SK-N-SH (cell line): ENCODE data around the gene RHBDL1. TPM values are rescaled to one million over a fixed set of nuclear protein-coding genes. Genes with fewer than 3 reads are reported as not detected.

ENCODE experiments used
- CTCF ChIA-PET: fragments of 300-600, 350-600 bp; formaldehyde crosslinking; extraction: SDS; loops from one replicate; lab custom pipeline; 2021; lab: Yijun Ruan, JAX
- POLR2A ChIA-PET: fragments of 350-600 bp; sonication (Branson Sonifier 250); formaldehyde crosslinking; extraction: SDS; loops from one replicate; lab custom pipeline; 2020; ENCODE audit warnings: antibody characterized with exemption, inconsistent platforms; lab: Yijun Ruan, JAX
- DNase-seq: peaks from one replicate; pipeline ENCODE4 v3.0.0; 2012
- H2AFZ ChIP-seq: fragments of 200-600 bp; sonication (generic); 2 replicates; pipeline ENCODE4 v1.8.1; 2016; ENCODE audit warnings: antibody characterized with exemption, mild to moderate bottlenecking, low read depth
- H3F3A ChIP-seq: fragments of 200-600 bp; sonication (generic); replicated peaks from 2 replicates; pipeline ENCODE3; 2016; ENCODE audit warnings: antibody characterized with exemption, mild to moderate bottlenecking; ENCODE audit not compliant: insufficient read depth
- H3K27ac ChIP-seq, 2 experiments: fragments of 200-500 bp in 1 of 2; fragments of 200-600 bp in 1 of 2; sonication (Bioruptor generic) in 1 of 2; sonication (generic), shearing (Covaris generic) in 1 of 2; 2 replicates each; pipeline versions ENCODE4 v1.5.1 to v1.6.1; 2014 to 2016; ENCODE audit warnings: low read depth in 2 of 2, inconsistent platforms in 1 of 2, low read length in 1 of 2, mild to moderate bottlenecking in 1 of 2, mixed read lengths in 1 of 2
- H3K27me3 ChIP-seq: fragments of 200-600 bp; sonication (generic), shearing (Covaris generic); 2 replicates; pipeline ENCODE4 v1.6.1; 2016; ENCODE audit warnings: mixed run types; ENCODE audit not compliant: insufficient read depth
- H3K36me3 ChIP-seq, 2 experiments: fragments of 200-500 bp in 1 of 2; fragments of 200-600 bp in 1 of 2; sonication (Bioruptor generic) in 1 of 2; sonication (generic) in 1 of 2; replicated peaks in 1 of 2; 2 replicates each; pipeline versions ENCODE3 to v1.5.1; 2014 to 2016; ENCODE audit warnings: low read length in 1 of 2, mild to moderate bottlenecking in 1 of 2; ENCODE audit not compliant: insufficient read depth in 2 of 2, control insufficient read depth in 1 of 2
- H3K4me1 ChIP-seq, 2 experiments: fragments of 200-500 bp in 1 of 2; fragments of 200-600 bp in 1 of 2; sonication (Bioruptor generic) in 1 of 2; sonication (generic), shearing (Covaris generic) in 1 of 2; 2 replicates each; pipeline versions ENCODE4 v1.5.1 to v1.6.1; 2014 to 2016; ENCODE audit warnings: low read depth in 1 of 2, low read length in 1 of 2, mixed run types in 1 of 2; ENCODE audit not compliant: insufficient read depth in 2 of 2, control insufficient read depth in 1 of 2
- H3K4me2 ChIP-seq: fragments of 200-600 bp; sonication (generic), shearing (Covaris generic); 2 replicates; pipeline ENCODE4 v1.6.1; 2017; ENCODE audit warnings: mixed run types
- H3K4me3 ChIP-seq, 2 experiments: fragments of 200-500 bp in 1 of 2; fragments of 200-600 bp in 1 of 2; sonication (Bioruptor generic) in 1 of 2; sonication (generic), shearing (Covaris generic) in 1 of 2; 2 replicates each; pipeline versions ENCODE4 v1.5.1 to v1.8.1; 2014 to 2016; ENCODE audit warnings: low read depth in 2 of 2, inconsistent platforms in 1 of 2, low read length in 1 of 2, mild to moderate bottlenecking in 1 of 2, mixed read lengths in 1 of 2, moderate library complexity in 1 of 2
- H3K79me2 ChIP-seq: fragments of 200-600 bp; sonication (generic); 2 replicates; pipeline ENCODE4 v1.8.1; 2017; ENCODE audit warnings: mild to moderate bottlenecking; ENCODE audit not compliant: insufficient read depth
- H3K9ac ChIP-seq: fragments of 200-600 bp; sonication (generic); 2 replicates; pipeline ENCODE4 v1.6.1; 2017; ENCODE audit warnings: mixed run types
- H3K9me2 ChIP-seq: fragments of 200-600 bp; sonication (generic); 2 replicates; pipeline ENCODE4 v1.6.1; 2017; ENCODE audit warnings: mixed run types
- H3K9me3 ChIP-seq: fragments of 200-600 bp; sonication (generic); 2 replicates; pipeline ENCODE4 v1.6.1; 2017; ENCODE audit warnings: mixed run types, mild to moderate bottlenecking, moderate library complexity
- H4K20me1 ChIP-seq: fragments of 200-600 bp; sonication (generic); 2 replicates; pipeline ENCODE4 v1.6.1; 2017; ENCODE audit warnings: mild to moderate bottlenecking, mixed run types; ENCODE audit not compliant: insufficient read depth
- CTCF ChIP-seq: fragments of 200-600 bp; sonication (generic); IDR thresholded peaks from 2 replicates; pipeline ENCODE4 v1.6.1; 2017; ENCODE audit warnings: antibody characterized with exemption, mild to moderate bottlenecking, moderate library complexity
- MEF2A ChIP-seq: IDR thresholded peaks from 2 replicates; pipeline ENCODE4 v1.4.0; 2012; ENCODE audit warnings: low read depth, borderline replicate concordance
- MXI1 ChIP-seq: IDR thresholded peaks from 2 replicates; pipeline ENCODE4 v1.6.1; 2012; ENCODE audit warnings: mild to moderate bottlenecking, low read depth, low read length, improper control_type of control experiment
- RXRA ChIP-seq: IDR thresholded peaks from 2 replicates; pipeline ENCODE4 v1.4.0; 2012; ENCODE audit warnings: low read depth, mild to moderate bottlenecking, borderline replicate concordance
- SMC3 ChIP-seq: IDR thresholded peaks from 2 replicates; pipeline ENCODE4 v1.6.1; 2012; ENCODE audit warnings: low read depth, low read length, improper control_type of control experiment
- TAF1 ChIP-seq: IDR thresholded peaks from 2 replicates; pipeline ENCODE4 v1.6.1; 2012; ENCODE audit warnings: low read depth, mild to moderate bottlenecking, low read length, moderate library complexity, borderline replicate concordance
- TCF12 ChIP-seq: IDR thresholded peaks from 2 replicates; pipeline ENCODE4 v1.4.0; 2012
- USF1 ChIP-seq: IDR thresholded peaks from 2 replicates; pipeline ENCODE4 v1.4.0; 2012; ENCODE audit warnings: low read depth, borderline replicate concordance
- USF2 ChIP-seq: fragments of 150-350 bp; IDR thresholded peaks from 2 replicates; pipeline ENCODE4 v1.6.1; 2017; ENCODE audit warnings: antibody characterized with exemption, low read length, low read depth, borderline replicate concordance
- YY1 ChIP-seq: IDR thresholded peaks from 2 replicates; pipeline ENCODE4 v1.4.0; 2012; ENCODE audit warnings: low read depth, mild to moderate bottlenecking
- WGBS: methylation state at CpG from one replicate; pipeline ENCODE4 v1.1.6; 2017; ENCODE audit warnings: low lambda C conversion rate; 5-methylcytosine and 5-hydroxymethylcytosine counted together
- polyA plus RNA-seq, 3 experiments: library from polyadenylated mRNA; depleted of rRNA; stranded (reverse); fragments of >200 nt; gene quantifications; 2 replicates each; pipeline ENCODE4 v1.2.3, GENCODE V29; 2012

The RHBDL1 gene
- polyA plus RNA-seq, 1 of the 3 experiments (the other 2 are of a cell fraction): 4.1 TPM

- no peak; the same call in 1 of the 2 replicates for TF ChIP-seq TCF12
- TF ChIP-seq YY1: 0 out of 2 replicates have a peak, but pooled peaks have one; percentile 43
- TF ChIP-seq USF2: no peak
- TF ChIP-seq MEF2A: no peak
- peak; percentile 19; the same call in 1 of the 2 replicates for TF ChIP-seq TAF1
- no peak for TF ChIP-seq USF1
- TF ChIP-seq SMC3: peak; percentile 23
- peak; percentile 55 for TF ChIP-seq CTCF
Measured at GRCh38 chr16:660459-661183, 14.8 kb upstream of the RHBDL1 start (continued).

- TF ChIP-seq MXI1 (peak; percentile 13; the same call in 1 of the 2 replicates), RXRA (no peak)
- peaks cover 0 to 41% of the 10 kb centered on the region in 2 experiments for H3K36me3 ChIP-seq
- CTCF ChIA-PET: interaction anchor here (0.6 to 6.7 kb wide), 16 partner anchors 9 to 270 kb away, joined by 3 to 92 read pairs (median 4); partner anchors contain the start of genes JMJD8, METRN, RHBDL1 and STUB1
- H2AFZ ChIP-seq: no peak overlapping the region
- no peak overlapping the region for H3K4me2 ChIP-seq
- H3K9me2 ChIP-seq: no peaks in the 10 kb centered on the region
- H3K4me3 ChIP-seq: no peak overlapping the region; a peak in 1 of 4 replicates
- H3K4me1 ChIP-seq: peaks cover 3 to 35% of the 10 kb centered on the region in 2 experiments; a peak in 3 of 4 replicates
- H3F3A ChIP-seq: no peaks in the 10 kb centered on the region
- H3K9ac ChIP-seq: no peak overlapping the region
- H3K9me3 ChIP-seq: no peaks in the 10 kb centered on the region
- no peak for DNase-seq
- 60% methylated on average over 10 of the region's 35 CpGs for WGBS
- no peaks in the 10 kb centered on the region for H4K20me1 ChIP-seq
- POLR2A ChIA-PET: interaction anchor here (0.9 to 1.5 kb wide), 8 partner anchors 10 to 73 kb away, joined by 3 to 13 read pairs (median 4); partner anchors contain the start of genes ANTKMT, METRN, METTL26 and STUB1
- no peaks in the 10 kb centered on the region for H3K27me3 ChIP-seq
- peak overlapping the region; percentile 20 to 79; a peak in 2 of 4 replicates for H3K27ac ChIP-seq
- no peaks in the 10 kb centered on the region for H3K79me2 ChIP-seq
Measured at GRCh38 chr16:661184-661821, 14.2 kb upstream of the RHBDL1 start.
